SK-N-DZ (cell line): ENCODE measurements around the gene DNAJB13.

Experiments used
- DNase-seq: peaks from one replicate; pipeline ENCODE4 v3.0.0-alpha.2; 2015; ENCODE audit warnings: low spot score

DNAJB13 gene

DNA sequence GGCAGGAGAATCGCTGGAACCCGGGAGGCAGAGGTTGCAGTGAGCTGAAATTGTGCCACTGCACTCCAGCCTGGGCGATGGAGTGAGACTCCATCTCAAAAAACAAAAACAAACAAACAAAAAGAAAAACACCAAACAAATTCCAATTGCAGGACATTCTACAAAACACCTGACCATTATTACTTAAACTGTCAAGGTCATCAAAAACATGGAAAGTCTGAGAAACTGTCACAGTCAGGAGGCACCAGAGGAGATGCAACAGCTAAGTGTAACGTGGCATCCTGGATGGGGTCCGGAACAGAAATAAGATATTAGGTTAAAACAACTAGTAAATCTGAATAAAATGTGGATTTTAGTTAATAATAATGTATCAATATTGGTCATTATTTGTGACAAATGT is 914 bp upstream of the DNAJB13 start:
- no peak for DNase-seq

GRCh38 chr11:73951797-73952196 is 971 bp downstream of the DNAJB13 start:
- DNase-seq = no peak

- DNase-seq = no peak
These were observed 6.2 kb downstream of the DNAJB13 start for GRCh38 chr11:73956876-73957653.

DNA sequence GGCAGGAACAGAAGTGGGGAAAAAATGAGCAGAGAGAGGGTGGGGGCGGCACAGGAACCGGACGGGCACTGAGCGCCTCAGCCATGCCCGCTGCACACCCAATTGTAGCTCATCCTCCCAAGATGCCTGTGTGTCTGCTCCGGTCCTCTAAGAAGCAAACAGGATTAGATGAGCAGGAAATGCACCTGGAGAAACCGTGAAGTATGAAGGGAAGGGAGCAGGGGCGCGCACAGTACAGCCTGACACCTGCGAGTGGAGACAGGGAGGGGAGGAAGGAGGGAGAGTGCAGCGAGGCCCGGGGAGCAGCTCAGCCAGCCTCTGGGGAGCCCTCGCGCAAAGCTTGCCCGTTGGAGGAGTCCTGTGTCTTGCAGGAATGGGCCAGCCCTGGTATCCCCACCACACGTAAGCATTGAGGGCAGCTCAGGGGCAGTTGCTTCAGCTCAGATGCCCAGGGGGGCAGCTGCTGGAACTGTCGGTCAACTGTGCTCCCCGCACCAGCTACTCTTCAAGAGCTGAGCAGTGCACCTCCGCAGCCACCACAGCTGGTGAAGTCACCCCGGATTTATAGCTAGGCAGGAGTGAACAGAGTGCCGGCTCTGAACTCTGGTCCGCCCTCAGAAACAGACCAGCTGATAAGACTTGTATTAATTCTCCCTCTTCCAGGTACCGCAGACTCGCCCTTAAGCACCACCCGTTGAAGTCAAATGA is 7.0 kb downstream of the DNAJB13 start:
- no peak for DNase-seq

- no peak for DNase-seq
These were observed 7.8 kb downstream of the DNAJB13 start for GRCh38 chr11:73958521-73959141.

DNA sequence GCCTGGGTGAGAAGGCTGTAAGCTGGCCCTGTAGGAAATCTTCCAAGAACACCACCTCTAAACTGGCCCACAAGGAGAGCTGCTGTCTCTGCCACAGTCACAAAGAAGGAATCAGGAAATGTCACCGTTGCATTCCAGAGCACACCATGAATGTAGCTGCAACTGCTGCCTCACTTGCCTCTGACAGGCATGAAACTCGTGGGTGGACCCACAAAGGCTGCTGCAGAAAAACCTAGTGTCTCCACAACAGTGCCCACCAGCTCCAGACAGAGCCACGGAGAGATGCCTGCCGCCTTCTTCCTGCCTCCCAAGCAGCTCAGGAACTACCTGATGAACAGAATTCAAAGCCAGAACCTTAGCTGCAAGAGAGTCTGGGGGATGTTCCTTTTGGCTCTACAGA is 10.5 kb downstream of the DNAJB13 start:
- DNase-seq = no peak

GRCh38 chr11:73962101-73962705 is 11.4 kb downstream of the DNAJB13 start:
- DNase-seq = no peak

DNA sequence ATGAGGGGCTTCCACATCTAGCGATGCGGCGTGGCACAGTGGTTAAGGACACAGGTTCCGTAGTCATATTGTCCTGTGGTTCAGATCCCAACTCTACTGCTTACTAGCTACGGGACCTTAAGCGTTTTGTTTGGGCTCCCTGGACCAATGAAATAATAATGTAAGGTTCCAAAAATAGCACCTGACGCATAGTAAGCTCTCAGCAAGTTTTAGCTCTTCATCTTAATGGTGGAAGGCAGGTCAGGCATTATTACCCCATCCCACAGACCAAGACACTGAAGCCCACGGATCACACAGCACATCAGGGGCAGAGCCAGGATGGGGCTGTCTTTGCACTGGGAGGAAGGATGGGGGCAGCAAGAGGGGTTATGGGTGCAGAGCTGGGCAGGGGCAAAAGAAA is 13.0 kb downstream of the DNAJB13 start:
- DNase-seq = no peak

GRCh38 chr11:73965076-73965763 is 14.4 kb downstream of the DNAJB13 start:
- DNase-seq = no peak

GRCh38 chr11:73965764-73966121 is 14.9 kb downstream of the DNAJB13 start:
- DNase-seq = no peak

- no peak for DNase-seq
These were observed 17.6 kb downstream of the DNAJB13 start for GRCh38 chr11:73968356-73968966.

DNA sequence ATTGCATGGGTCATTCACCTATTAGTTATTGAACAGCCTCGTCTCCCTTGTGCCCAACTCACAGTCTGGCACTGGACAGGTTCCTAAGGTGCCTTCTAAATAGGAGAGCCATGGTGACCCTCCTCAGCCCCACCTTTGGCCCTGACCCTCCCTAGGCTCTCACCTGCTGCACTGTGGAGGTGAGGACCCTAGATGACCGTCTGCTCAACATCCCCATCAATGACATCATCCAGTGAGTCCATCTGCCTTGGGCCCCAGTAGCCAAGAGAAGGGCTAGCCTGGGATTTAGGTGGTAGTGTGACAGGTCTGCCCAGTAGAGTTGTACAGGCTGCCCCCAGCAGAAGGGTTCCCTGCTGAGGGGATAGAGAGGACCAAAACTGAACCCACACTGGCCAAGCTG is 18.3 kb downstream of the DNAJB13 start:
- DNase-seq = no peak

GRCh38 chr11:73969991-73970800 is 19.4 kb downstream of the DNAJB13 start:
- DNase-seq = no peak

GRCh38 chr11:73971175-73971719 is 20.4 kb downstream of the DNAJB13 start:
- DNase-seq = no peak

DNA sequence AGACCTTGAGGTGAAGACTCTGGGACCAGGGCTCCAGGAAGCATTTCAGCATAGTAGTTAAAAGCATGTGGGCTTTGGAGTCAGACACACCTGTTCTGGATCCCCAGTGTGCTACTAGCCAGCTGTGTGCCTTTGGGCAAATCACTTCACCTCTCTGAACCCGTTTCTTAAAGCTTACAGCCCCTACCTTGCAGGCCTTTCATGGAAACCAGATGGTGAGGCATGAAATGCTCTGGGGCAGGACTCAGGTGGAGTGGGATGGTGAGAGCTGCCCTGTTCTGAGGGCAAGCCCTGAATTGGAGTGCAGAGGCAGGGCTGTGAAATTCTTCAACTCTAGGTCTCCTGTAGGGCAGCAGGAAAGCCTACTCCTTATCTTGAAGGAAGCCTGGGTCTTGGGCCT is 21.4 kb downstream of the DNAJB13 start:
- no peak for DNase-seq

DNA sequence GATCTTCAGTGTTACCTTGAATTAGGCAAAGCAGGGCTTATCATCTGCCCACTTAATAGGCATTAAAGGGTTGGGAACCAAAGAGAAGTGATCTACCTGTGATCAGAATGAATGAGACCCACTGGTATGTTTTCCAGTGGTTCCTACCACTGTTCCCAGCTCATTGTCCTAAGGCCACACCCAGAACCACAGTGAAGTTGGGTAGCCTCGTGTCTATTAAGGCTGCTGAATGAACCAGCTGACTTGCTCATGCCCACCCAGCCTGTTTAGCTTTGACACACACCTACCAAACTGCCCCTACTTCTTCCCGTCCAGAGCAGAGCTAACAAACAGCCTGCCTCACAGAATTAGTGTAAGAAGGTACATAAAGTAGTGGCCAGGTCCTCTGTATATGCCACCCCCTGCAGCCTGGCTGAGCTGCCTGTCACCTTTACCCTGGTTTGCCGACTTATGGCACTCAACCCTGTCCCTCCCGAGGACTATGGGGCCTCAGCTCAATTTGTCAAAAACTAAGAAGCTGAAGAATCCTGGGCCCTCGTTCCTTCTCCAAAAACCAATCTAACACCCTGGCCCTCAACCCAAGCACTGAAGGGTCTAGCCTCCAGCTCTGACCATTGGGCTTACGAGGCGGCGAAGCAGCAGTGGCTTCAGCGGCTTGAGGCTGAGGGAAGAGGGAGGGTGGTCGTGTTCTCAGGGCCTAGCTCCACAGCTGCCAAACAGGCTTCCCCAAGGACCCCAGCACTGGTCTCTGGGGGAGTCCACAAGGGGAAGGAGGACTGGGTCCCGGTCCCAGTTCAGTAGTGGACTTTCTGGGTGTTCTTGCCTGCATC is 22.0 kb downstream of the DNAJB13 start:
- DNase-seq = no peak

DNA sequence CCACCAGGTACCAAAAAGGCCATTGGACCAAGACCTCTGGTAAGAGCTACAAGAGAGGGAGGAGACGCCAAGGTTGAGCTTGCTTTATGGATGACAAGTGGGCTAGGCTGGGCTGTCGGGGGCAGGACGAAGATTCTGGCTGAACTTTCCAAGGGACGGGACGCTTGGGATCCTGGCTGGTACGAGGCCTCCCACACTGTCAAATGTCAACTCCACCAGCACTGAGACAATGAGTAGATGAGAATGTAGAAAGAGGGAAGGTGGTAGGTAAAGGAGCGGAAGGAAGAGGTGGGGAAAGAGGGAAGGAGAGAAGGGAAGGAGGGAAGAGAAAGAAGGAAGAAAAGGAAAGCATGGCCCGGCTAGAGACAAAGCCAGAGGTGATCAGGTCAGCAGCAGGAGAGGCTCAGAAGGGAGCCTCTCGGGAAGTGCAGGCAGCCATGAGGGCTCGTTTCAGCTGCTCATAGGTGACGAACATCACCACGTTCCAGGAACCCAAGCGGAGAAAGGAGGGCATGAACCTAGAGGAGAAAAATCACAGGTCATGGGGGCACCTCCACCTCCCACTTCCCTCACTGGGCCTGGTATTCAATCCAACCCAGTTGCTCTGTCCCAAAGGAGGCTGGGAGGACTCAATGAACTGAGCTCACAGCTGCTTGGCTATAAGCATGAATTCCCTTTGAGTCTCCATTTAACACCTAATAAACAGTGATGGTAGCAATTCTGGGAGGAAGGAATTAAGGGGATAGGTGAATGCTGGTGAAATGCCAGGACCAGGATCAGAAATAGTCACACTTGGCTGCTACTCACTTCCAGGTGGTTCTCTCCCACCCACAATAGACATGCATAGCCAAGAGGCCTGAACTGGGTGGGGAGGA is 24.0 kb downstream of the DNAJB13 start:
- DNase-seq = no peak

- no peak for DNase-seq
These were observed 24.6 kb downstream of the DNAJB13 start for GRCh38 chr11:73975479-73975757.
